HG03460 (cell line): ENCODE measurements around the gene FSTL4.

Experiments used
- ATAC-seq: cut with Tn5 transposase; IDR thresholded peaks from one replicate; pipeline ENCODE4 v1.9.1; 2021; ENCODE audit not compliant: unreplicated experiment

FSTL4 gene

DNA sequence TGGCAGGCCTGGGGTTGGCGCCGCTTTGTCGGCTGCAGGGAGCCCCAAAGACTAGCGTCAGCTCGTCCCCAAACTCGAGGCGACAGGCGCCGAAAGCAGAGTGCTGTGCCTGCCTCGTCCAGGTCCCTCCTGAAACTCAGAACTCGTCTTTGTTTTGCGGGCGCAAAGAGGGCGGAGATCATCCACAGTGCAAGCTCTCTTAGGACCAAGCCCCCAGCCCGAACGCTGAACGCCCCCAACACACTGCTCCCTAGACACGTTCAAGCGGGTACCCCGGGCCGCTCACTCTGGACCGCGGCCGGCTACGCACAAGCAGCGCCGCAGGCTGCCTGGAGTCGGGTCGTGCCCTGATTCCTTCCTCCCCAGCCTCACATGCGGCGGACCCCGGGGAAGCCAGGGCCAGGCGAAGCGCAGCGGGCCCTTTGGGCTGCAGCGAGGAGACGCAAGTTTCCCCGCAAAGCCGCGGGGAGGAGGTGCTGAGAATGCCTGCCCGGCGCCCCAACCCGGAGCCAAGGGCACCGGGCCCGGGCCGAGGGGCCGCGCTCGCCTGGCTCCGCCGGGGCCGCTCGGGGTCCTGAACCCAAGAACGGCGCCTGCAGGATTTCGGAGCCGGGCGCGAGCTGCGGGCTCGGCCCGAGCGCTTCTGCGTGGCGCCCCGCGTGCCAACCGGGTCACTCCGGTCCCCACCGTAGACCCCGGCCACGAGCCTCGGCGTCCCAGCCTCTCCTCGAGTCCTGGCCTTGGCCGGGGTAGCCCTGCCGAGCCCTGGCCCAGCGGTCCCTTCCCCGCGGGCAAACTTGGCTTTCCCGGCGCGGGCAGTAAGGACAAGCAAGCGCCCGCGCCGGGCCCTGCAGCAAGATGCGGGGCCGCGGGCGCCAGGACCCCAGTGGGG, 738 bp downstream of the FSTL4 start:
- ATAC-seq, result no peak

DNA sequence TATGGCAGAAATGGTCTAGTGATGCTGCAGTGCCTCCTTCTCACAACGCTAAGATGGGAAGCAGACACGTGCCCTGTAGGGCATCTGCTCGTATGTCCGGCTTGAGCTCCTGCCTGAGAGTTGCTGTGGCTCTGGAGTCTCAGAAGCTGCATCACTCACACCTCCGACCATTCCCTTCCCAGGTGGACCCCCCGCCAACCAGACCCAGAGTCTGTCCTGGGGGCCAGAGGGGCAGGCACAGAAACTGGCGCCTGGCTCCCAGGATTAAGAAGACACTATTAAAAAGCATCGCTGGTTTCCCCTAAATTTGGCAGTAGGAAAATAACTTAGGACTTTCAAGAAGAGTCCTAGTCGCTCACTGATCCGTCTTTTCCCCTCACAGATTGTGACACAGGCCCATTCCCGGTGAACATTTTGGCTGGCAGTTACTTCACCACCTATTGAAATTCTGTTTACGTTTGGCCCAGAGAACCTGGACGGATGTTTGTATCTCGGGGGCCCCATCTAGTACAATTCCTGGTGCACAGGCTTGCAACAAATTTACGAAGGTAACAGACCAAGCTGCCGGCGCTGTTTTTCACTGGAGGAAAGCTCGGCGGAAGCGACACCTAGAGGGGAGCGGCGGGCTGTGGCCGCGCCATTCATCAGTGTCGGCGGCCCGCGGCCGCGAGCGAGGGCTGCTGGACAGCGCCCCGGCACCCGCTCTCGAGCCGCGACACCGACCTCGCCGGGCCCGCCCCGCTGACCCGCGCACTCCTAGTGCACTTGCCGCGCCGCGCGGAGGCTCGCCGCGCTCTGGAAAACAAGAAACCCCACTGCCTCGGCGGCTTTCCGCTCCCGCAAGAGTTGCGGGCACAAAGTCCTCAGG, 1.6 kb downstream of the FSTL4 start:
- no peak for ATAC-seq

DNA sequence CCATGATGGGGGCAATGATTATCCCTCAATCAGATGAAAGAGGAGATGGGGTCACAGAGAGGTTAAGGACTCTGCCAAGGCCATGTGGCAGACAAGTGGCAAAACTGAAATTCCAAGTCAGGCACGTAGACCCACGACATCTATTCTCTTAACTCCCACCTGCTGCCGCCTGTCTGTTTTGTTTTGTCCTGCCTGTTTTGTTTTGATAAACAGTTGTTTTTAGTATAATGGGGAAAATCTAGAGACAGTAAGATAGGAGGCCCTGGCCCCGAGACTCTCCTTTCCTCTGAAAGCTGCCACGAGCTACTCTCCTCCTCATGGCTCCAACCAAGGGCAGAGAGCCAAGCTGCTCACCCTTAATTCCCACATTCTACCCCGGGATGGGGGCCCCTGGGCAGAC, 4.9 kb downstream of the FSTL4 start:
- no peak for ATAC-seq

DNA sequence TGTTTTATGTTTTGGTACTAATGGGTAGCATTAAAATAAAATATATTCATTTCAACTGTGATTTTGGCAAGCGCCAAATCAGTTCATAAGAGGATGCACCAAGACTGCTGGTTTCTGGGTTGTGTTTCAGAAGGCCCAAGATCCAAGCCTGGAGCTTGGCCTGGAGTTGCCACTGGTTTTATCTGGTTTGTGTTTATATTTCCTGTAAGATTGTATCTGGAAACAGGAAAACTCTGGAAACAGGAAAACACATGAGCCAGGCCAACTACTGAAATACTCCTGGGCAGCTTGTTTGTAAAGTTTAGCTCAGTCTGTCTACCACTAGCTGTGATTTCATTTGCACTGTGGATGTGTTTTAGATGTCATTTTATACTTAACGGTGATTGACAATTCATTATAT, 5.5 kb downstream of the FSTL4 start:
- no peak for ATAC-seq

DNA sequence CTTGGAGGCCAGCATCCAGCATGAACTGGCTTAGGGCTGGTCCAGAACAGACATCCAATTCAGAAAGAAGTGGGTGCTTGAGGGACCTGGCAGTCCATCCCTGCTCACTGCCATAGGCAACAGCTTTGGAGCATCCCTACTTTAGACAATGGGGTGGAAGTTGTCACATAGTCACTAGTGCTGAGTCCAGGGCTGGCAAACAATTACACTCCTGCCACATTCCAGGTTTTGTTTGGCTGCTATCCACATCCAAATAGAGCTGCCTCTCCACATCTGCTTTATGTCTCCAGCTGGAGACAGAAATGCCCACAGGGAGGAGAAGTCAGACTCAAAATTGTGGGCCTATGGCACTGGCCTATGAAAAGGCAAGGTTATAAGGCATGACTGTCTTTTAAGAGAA, 7.0 kb downstream of the FSTL4 start:
- no peak for ATAC-seq

DNA sequence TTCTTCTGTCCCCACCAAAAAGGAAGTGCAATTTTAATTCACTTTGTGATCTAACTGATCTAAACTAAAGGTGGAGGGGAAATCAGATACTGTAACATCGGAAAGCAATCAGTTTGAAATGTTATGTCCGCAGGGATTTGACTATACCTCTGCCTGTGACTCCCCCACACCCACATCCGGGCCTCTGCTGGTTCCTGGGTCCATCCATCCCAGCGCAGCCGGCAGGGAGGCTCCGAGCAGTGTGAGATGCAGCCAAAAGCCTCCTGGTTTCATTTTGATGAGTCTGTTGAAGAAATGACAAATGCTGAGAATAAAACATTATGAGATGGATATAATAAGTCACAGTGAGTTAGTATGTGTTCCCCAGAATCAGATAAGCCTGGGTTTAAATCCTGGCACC, 8.6 kb downstream of the FSTL4 start:
- no peak for ATAC-seq

DNA sequence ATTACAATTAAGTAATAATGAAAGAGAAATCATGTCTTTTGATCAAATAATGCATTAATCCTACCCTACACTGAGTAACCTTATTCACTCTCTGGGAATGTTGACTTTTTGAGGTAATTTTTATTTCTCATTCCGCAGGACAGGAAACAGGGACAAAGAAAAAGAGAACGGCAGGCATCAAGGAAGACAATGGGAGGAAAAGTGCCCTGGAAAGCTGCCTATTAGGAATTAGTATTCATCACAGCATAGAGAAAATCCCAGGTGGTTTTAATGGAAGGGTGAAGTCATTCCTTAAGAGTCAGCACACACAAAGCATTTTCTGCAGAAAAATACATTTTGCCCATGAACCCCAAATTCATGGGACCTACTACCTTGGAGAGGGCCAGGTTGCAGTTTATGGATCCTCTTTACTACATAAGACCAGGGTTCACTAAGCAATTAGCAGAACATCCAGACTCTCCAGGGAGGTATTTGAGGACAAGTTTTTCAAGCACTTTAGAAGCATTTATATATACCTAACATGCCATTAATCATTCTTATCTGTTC, 9.4 kb downstream of the FSTL4 start:
- ATAC-seq, result no peak

DNA sequence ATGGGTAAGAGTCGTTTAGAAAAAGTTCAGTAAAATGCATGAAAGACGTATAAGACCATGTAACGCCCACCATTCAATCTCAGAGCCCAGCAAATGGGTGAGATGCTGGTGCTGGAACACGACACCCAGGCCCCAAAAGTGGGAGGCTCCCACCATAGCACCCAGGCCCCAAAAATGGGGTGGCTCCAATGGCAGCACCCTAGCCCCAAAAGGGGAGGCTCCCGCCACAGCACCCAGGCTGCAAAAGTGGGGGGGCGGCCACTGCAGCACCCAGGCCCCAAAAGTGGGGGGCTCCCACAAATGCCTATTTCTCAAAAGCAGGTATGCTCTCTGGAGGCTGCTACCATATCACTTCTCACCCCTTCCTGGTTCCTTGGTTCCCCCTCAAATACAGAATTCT, 12.7 kb downstream of the FSTL4 start:
- no peak for ATAC-seq

DNA sequence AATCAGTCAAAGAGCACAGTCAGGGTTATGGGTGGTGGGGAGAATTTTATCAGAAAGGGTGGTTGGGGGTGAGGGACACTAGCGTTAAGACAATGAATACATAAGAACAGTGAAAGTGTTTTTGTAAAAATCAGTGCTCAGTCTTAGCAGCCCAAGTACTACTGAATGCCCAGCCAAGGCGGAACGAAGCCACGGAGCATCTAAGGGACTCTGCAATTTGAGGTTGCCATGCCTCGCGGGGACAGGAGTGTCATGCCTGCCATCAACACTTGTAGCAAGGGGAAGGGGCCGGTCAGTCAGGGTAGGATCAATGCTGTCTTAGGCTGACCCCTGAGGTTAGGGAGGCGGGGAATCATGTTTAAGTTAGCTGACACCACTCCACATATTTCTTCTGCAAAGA, 13.3 kb downstream of the FSTL4 start:
- ATAC-seq, result no peak

DNA sequence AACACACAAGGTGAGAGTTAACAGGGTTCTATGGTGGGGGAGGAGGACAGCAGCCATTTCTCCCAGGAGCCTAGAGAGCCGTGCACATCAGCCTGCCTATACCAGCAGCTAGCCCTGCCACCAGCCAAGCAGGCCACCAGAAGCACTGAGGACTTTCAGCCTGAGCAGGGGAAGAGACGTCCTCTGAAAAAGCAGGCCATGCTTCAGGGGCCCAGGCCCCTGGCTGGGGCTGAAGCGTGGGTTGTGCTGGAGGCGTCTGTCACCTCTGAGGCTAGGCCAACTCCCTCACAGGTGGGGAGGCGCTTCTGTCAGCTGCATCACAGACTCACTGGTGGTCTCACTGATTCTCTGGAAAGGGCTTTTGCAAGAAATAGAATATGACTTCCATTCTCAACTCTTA, 16.3 kb downstream of the FSTL4 start:
- ATAC-seq, result no peak

DNA sequence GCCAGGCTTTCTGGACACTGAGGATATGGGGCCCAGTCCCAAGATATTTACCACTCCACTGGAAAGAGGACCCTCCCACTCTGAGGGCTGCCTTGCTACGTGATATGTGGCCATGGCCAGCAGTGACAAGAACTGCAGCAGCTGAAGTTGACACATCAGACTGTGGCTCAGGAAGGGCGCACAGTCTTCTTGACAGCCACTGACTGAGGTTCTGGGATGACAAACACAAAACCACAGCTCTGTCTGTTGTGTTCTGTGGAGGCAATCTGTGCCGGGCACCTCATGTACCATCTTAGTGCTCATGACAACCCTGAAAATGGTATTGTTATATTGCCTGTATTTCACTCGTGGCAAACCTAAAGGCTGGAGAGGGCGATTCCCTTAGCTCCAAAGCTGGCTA, 16.9 kb downstream of the FSTL4 start:
- ATAC-seq, result no peak

DNA sequence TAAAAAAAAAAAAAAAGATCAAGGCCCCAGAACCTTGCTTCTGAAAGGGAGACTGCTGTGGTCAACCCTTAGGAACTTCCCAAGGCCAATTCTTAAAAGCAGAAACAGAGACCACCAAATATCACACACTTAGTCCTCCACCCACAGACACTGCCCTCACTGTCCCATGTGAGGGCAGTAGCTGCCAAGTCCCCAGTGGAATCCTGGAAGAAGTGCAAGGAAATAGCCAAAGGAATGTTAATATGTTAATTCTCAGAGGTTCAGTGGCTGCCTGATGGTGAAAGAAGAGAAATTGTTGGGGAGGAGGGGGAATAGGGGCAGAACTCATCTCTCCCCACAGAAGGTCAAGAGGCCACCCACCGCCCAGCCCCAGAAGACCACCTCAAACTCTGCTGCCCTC, 23.1 kb downstream of the FSTL4 start:
- ATAC-seq, result no peak

DNA sequence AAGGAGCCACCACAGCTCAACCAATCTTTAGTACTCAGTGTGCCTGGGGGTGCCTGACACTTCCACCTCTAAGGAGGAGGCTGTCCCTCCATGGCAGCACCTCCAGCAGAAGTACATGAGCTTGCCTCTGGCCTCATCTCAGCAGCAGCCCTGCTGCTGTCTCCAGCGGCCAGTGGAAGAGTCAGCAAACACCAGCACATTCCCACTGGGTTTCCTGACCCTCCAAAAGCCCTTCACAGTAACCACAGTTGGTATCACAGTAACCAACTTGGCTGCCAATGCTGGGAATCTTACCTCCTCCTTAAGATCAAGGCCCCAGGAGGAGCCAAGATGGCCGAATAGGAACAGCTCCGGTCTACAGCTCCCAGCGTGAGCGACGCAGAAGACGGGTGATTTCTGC, 29.4 kb downstream of the FSTL4 start:
- ATAC-seq, result no peak

DNA sequence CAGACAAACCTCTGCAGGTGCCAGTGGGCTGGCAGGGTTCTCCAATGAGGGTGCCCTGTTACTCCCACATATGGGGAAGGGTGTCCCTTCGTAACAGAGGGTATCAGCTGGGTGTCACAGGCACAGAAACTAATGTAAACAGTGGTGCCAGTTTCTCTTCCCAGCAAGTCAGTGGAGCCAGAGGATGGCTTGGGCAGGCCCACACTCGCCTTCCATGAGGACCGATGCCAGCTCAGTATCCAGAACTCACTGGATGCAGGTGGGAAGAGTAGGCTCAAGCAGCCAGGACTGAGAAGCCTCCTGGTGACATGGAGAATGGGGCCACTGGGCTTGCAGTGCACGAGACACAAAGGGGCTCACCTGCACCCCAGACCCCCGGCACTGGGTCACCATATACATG, 30.4 kb downstream of the FSTL4 start:
- ATAC-seq, result no peak

DNA sequence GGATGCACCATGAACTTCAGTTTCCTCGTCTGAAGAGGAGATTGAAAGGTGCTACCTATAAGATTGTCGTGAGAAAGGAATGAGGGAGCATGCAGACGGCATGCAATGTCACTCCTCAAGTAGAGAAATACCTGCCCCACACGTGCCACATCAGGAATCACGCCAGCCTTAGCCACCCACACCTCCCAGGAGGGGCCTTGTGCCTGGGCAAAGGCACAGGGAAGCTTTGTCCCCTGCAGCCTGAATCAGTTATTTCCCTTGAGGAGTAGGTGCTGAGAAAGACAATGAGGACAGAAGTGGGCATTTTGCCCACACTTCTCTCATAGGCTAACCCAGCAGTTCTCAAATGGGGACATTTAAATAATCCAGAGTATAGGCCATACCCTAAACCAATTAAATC, 31.0 kb downstream of the FSTL4 start:
- ATAC-seq, result no peak

DNA sequence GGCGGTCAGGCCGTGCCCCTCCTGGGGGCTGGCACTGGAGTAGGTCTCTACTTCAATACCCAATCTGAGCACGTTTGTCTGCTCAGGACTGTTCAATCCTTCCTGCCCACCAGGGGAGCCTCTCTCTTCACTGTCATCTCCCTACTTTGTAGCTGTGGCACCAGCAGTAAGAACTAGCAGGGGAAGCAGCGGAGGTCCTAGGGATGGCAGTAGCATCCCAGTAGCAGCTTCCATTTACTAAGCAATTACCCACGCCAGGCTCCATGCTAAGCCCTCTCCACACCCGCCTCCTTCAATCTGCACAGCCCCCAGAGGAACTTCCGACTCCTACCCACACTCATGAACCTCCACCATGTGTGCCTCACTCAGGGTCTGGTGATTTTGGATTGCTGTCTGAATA, 31.7 kb downstream of the FSTL4 start:
- no peak for ATAC-seq

DNA sequence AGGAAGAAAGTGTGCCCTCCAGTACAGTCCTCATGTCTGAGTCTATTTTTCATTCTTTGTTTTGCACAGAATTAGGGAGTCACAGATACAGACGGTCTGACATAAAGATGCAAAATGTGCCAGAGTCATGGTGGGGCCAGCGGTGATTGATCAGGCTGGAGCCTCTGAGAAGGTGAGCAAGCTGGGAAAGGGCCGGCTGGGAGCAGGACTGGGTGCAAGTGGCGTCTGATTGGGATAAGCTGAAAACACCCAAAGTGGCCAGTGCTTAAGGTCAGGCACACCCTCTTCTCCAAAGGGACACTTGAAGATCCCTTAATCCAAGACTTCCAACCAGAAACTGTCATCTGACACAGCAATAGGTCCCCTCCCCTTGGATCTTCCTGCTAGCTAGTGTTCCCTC, 32.6 kb downstream of the FSTL4 start:
- no peak for ATAC-seq

DNA sequence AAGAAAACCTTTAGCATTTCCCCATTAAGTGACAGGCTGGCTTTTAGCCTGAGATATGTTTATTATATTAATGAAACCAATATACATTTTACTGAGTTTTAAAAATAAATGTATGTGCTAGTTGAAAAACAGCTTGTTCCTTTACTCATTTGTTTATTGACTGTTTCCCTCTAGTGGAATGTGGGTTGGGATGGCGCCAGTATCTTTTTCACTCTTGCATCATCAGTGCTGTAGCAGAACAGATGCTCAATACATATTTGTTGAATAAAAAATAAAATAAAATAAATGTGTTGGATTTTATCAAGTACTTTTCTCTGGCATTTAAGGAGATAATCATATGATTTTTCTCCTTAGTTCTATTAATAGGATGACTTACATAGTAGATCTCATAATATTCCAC, 43.0 kb downstream of the FSTL4 start:
- ATAC-seq, result no peak

DNA sequence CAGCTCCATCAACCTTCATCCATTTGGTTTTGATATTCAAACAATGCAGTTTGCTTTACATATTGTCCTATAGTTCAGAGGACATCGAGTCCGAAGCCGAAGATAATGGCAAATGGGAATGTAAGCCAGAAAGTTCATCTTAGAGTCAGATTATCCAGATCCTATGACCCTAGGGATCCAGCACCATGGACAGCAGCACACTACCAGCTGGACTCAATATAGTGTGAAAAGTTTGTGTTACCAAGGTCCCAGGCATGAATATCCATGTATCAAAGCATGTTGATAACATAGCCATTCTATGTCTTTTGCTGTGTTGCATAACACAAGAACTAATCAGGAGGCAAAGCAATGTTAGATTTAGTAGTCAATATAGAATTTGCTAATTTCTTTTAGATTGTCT, 46.3 kb downstream of the FSTL4 start:
- ATAC-seq, result no peak

DNA sequence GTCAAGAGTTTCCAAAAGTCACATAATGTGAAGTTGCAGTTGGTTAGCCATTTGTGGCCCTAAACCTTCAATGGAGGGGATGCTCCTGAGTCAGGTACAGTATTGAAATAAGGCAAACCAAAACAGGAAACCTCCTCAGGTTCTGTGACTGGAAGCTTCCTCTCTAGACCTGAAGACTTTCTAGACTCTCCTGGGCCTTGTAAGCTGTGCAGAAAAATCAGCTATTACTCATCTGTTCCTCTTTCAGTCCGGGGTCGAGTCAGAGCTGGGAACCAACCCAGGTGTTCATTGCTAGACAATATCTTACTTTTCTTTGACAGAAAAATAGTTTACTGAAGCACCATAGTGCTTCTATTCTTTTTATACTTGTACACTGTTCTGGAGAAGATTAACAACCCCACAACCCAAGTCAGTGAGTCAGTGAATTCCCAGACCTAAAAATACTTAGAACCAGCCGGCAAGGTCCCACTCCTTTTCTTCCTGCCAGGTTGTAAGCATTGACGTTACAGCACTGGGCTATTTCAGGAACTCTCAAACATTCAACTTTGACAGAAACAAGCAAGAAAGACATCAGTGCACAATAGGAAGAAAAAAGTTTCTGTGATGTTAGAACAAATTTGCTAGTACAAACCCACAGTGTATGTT, 47.3 kb downstream of the FSTL4 start:
- ATAC-seq, result no peak

DNA sequence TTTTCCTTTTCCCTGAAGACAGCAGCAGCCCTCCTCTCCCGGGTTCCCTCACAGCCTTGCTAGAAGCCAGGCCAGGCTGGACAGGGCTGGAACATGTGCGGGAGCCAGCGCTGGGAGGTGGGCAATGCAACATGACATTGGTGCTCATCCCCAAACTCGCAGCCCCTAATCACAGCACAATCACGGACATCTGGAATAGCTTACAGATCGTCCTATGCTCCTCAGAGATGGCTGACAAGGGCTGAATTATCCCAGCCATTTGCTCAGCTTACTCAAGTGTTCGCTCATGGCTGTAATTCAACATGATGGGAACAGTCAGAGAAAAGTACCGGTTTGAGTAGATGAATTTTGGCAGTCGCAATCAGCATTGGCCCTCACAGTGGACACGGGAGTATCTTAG, 49.8 kb downstream of the FSTL4 start:
- no peak for ATAC-seq

DNA sequence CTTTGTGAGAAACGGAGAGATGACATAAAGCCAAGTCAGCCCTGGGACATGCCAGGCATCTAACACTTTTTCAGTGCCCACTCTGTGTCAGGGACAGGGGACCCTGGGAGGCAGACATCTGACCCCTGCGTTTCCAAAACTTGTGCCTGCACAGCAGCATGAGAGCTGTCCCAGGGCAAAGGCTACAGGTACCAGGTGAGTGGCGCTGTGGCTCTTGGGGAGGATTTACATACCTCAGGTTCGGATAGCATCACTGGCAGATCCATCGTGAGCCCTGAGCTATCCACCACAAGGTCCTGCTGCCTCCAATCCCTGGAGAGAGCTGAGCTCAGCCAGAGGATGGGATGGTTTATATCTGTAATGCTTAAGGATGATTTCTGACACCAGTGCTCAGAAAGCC, 52.4 kb downstream of the FSTL4 start:
- no peak for ATAC-seq
